Measurements from ENCODE around the gene RCSD1. TPM values are rescaled to one million over a fixed set of nuclear protein-coding genes. Genes with fewer than 3 reads are reported as not detected.

The RCSD1 gene
- total RNA-seq (10 to 100 TPM; 25.0 to 51.5 (median 38.1) TPM), polyA plus RNA-seq (10 to 100 TPM; 14.1 to 14.2 TPM)
- long read RNA-seq, donor 1, transcript RCSD1-202 (7 exons, 3,135 nt) = major isoform, 83 of 109 reads
- long read RNA-seq, donor 1, partial matches to known transcripts = 5 of 109 reads
- long read RNA-seq, donor 1, other reads (novel, unspliced or antisense) = 18 of 109 reads
- long read RNA-seq, donor 2, transcript RCSD1-202 (7 exons, 3,135 nt) = major isoform, 117 of 159 reads
- long read RNA-seq, donor 2, transcript RCSD1-206 (6 exons, 3,044 nt) = minor isoform, 11 of 159 reads
- long read RNA-seq, donor 2, partial matches to known transcripts = 15 of 159 reads
- long read RNA-seq, donor 2, other reads (novel, unspliced or antisense) = 16 of 159 reads
- long read RNA-seq, donor 3, transcript RCSD1-202 (7 exons, 3,135 nt) = major isoform, 48 of 64 reads
- long read RNA-seq, donor 3, partial matches to known transcripts = 5 of 64 reads
- long read RNA-seq, donor 3, other reads (novel, unspliced or antisense) = 8 of 64 reads

DNA sequence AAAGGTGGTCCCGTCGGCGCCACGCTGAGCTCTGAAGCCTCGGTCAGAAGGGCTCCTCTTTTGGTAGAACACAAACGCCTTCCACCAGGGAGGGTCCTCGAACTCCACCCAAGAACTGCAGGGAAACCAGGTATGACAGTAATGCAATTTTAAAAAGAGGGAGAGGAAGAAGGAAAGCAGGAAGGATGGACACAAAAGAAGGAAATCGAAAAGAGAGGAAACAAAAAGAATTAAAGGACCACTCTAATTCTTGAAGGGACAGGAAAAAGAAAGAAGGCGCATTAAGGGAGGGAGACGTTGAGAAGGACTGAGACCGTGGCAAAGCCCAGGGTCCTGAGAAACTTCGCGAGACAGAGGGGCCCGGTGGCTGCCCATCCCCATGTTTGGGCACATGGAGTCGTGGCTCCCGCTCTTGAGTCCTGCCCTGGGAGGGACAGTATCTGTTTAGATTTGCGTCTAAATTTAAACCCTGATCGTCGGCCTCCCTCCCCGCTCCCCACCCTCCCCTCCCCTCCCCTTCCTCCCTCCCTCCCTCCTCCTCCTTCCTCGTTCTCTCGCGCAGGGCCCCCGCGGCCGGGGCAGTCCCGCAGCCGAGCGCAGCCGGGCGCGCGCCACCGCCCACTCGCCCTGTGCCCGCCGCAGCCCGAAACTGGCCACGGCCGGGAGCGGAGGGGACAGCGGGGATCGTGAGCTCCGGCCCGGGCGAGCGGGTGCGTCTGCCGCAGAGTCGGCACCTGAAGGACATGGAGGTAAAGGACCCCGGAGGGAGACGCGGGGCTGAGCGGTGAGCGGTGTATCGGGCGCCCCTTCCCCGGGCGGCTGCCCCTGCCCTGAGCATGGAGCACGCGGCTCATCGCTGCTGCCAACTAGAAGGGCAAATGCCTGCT is at the start of gene RCSD1:
Gene RCSD1 (plus strand): TSS at position 552 of the 887 bp plus-strand sequence. CDS start 192 bp downstream, at position 744.
- ATAC-seq (peak; percentile 67 to 85 (median 76)), DNase-seq (peak; percentile 74 to 83 (median 79))
- Histone ChIP-seq H3K4me1 (peaks cover 6 to 71% (median 63%) of the 10 kb centered on the region in 12 donors), H3K27me3 (no peaks in the 10 kb centered on the region), H3K27ac (peak within 1 kb of the TSS; percentile 84 to 99 (median 96)), H3K36me3 (peaks cover 0 to 5% (median 0%) of the 10 kb centered on the region in 9 donors), H3K9me3 (peaks cover 0 to 9% (median 0%) of the 10 kb centered on the region in 12 donors), H3K4me3 (peak within 1 kb of the TSS; percentile 63 to 97 (median 88))
- TF ChIP-seq POLR2A (IDR thresholded peaks at IDR 0.05) (no peak), CTCF (IDR thresholded peaks at IDR 0.05) (no peak)
- 3 to 12% (median 7%) methylated on average over 27 to 62 of the region's 62 CpGs for WGBS, 4 donors
- intact Hi-C loops (cut with DNase I) = loop anchor here in 9 of 10 donors (1.0 to 10.0 kb wide), 10 partner anchors 19 to 57 kb away; no protein-coding TSS in a partner anchor

DNA sequence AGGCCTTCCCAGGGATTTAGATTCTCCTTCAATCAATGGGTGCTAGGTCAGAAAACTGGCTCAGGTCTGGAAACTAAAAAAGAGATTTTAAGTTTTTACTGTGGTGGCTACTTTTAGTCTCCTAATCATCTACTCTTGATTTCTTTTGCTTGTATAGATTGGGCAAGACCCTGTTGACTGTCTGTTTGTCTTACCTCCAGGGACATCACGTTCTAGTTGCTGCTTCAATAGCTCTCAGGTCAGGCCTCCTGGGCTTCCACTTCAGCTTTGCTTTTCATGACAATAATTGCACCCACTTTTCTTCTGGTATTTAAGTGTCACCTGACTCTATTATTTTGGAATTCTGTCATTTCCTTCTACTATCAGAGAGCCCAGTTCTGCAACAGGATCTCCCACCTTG is 48.0 kb upstream of the RCSD1 start:
- 88 to 100% (median 96%) methylated on average over 1 of the region's 1 CpG for WGBS, 4 donors
- no peak for ATAC-seq
- H3K9me3 ChIP-seq = no peaks in the 10 kb centered on the region
- no peak for TF ChIP-seq POLR2A (IDR thresholded peaks at IDR 0.05)
- no peak for TF ChIP-seq CTCF (IDR thresholded peaks at IDR 0.05)
- H3K36me3 ChIP-seq = no peaks in the 10 kb centered on the region
- no peaks in the 10 kb centered on the region for H3K4me1 ChIP-seq
- intact Hi-C loops (cut with DNase I) = no loop called here
- no peak overlapping the region for H3K4me3 ChIP-seq
- H3K27ac ChIP-seq = no peak overlapping the region
- no peak for DNase-seq
- H3K27me3 ChIP-seq = no peaks in the 10 kb centered on the region

GRCh38 chr1:167582722-167583121 is 47.3 kb upstream of the RCSD1 start:
- Histone ChIP-seq H3K4me1 (peaks cover 0 to 6% (median 0%) of the 10 kb centered on the region in 12 donors), H3K9me3 (no peaks in the 10 kb centered on the region), H3K27me3 (no peaks in the 10 kb centered on the region), H3K36me3 (no peaks in the 10 kb centered on the region), H3K4me3 (no peak overlapping the region), H3K27ac (no peak overlapping the region)
- intact Hi-C loops (cut with DNase I) = no loop called here
- ATAC-seq = no peak
- TF ChIP-seq CTCF (IDR thresholded peaks at IDR 0.05) (no peak), POLR2A (IDR thresholded peaks at IDR 0.05) (no peak)
- WGBS, 4 donors = 95 to 99% (median 98%) methylated on average over 4 of the region's 4 CpGs
- no peak for DNase-seq
